Fibroblast of gingiva (primary cell): Measurements from ENCODE around the gene SV2B.
A peak's percentile ranks its signal among the peaks of the same experiment; 100 is the strongest.

ENCODE experiments used
- DNase-seq: peaks from one replicate; pipeline ENCODE4 v3.0.0-alpha.2; 2011; ENCODE audit warnings: low read depth

The SV2B gene

DNA sequence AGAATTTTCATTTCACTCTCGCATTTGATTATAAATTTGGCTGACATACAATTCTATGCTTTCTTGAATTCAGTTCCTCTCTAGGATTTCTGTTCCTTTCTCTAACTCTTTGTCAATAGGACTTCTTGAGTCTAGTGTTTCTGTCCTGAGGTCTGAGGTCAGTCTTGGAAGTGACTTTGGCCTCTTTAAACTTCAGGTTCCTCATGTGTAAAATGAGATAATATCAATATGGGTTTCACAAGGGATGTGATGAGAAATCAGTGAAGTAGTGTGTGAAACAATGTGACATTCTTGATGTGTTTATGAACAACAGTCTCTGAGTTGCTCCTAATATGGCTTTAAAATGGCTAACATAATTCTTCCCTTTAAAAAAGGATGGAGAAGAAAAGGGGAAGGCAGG, 92.2 kb downstream of the SV2B start:
- no peak for DNase-seq

DNA sequence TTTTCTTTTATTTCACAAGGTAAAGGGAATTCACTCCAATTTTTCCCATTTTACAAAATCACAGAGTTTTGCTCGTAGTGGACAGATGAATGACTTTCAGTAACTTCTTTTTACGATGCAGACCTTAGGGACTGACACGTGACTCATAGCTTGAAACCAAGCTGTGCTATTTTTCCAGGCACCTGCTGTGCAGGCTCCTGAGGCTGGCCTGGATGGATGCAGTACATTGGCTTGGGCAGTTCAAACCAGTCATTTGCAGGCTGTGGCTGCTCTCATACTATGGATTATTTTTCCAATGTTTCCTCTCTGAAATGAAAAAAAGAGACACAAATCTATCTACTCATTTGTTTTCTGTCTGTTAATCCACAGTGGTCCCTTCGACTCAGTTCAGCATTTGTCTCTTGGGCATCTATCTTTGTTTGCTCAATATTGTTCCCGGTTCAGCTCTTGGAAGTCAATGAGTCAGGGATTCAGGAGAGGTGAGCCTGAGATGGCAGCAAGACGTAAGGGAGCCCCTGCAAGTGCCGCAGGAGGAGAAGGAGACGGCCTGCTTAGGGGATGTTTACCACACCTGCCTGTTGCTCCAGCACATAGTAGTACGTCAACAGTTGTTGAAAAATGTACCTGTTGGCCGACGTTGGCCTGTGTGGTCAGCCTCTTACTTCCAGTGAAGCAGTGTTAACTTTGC, 92.8 kb downstream of the SV2B start:
- no peak for DNase-seq

DNA sequence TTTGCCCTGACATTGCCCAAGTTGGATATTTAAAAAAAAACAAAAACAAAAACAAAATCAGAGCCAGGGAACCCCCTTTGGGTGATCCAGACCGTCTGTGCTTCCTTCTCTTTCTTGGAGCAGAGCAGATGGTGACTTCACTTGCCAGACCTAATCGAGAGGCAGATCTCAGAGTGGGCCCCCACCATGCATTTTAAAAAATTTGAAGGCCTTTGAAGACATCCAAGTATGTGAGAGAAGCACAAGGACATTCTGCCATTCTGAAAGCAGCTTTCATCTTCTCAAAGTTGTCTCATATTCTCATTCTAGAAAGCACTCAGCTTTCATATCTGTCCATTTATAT, 93.3 kb downstream of the SV2B start:
- DNase-seq, result no peak

DNA sequence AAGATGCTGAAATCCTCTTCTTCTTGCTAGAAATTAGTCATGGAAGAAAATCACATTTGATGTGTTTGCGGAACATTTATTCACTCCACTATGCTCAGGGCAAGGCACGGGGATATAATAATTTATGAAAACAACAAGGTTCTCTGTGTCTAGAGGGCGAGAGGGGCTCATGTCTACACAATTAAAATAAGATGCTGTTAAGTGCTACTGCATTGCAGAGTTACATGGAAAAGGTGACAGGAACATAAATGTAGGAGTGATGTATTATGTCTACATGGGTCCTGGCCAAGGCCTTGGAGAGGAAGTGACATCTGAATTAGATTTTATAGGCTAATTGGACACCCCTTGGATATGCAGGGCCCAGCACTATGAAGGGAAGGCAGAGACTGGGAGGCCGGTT, 96.1 kb downstream of the SV2B start:
- DNase-seq, result no peak

DNA sequence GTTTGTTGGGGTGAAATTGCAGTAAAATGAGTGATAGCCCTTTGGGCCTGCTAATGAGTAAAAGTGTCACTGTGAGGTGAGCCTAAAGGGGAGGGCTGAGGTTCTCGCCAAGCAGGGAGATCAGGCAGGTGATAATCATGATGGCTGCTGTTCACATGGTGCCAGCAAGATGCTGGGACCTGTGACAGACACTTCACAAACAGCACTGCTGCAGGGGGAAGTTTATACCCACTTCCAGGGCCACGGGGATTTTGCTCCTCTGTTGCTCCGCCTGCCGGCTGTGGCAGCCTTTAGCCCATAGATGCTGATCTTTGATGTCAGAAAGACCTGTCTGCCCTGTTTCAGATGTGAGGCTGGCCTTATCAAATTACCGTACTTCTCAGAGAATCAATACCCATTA, 96.7 kb downstream of the SV2B start:
- no peak for DNase-seq

DNA sequence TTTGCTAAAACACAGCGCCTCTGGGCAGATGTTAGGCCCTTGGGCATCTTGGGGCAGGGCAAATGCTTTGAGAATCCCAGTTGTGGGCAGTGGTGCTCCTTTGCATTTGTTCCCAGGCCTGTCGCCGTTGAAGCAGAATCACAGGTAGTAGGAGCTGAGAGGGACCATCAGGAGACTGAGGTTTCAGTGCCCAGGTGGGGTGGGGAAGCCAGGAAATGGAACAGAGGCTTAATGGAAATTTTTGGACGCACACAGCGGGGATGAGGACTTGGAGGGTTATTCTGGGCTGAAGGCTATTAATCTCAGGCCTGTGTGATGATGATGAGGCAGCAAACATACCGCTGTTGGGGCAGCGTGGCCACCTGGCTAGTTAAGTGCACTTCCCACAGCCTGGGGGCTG, 99.5 kb downstream of the SV2B start:
- DNase-seq, result no peak

DNA sequence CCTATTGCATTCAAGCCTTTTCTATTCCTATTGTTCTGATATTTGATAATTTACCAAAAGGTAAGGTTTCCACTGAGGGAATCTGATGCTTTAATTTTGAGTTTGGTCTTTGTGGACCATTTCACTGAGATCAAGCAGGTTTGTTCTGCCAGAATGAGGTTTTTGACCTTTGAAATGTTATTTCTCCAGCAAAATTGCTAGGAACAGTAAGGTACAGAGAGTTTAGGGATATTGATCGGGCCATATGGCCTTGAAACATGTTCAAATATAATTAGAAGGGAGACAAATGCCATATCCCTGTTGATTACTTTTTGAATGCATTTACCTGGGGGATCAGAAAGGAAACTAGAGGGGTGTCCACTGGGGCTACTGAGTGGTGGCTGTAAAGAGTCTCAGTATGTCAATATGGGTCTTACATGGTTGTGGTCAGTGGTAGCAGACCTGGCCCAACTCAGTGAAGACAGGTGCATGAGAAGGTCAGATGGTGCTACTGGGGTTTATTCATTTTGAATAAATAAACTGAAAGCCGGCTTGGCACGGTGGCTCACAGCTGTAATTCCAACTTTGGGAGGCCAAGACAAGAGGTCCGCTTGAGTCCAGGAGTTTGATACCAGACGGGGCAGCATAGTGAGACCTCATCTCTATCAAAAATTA, 100.2 kb downstream of the SV2B start:
- no peak for DNase-seq

DNA sequence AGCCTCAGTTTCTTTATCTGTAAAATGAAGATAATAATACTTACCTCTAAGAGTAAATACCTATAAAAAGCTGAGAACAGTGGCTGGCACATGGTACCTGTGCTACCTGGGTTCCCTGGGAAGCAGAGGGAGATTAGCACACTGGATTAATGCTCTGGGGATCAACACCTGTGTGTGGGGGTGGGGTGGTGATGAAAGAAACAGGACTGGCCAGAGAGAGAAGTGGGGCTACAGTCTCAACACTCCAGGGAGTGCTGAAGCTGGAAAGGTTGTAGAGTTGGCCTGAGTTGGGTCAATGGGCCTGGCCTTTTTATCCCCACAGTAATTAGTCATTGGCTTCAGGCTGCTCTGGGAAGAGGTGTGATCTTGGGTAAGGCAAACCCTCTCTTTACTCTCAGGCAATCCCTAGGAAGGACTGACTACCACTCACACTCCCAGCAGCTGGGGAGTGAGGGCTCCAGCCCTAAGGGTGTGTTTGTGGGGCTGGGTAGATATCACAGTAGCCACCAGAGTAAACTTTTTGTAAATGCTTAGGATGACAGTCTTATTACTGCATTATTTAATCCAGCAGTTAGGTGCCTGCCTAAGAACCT, 102.5 kb downstream of the SV2B start:
- DNase-seq, result no peak

DNA sequence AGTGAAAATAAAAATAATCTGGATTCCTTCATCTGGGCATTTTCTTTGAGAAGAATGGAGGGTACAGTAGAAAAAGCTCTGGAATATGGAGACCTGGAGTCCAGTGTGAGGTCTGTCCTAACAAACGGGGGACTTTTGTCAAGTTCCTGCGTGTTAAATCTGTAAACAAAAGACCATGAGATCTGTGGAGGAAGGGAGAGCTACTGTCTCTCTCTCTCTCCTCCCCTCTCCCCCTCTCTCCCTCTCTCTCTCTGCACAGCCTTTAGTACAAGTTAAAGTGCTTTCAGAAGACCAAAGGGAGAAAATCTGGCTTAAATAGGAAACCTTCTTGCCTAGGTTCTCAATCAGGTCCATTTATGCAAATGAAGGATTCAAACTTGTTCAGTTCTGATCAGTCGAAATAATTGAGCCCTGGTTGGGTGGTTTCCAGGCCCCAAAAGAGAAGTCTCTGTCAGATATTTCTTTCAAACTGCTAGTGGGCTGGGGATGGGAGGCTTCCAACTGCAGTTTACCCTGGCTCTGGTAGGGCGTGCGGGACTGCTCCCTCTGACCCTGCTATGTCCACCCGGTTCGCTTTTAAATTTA, 103.7 kb downstream of the SV2B start:
- no peak for DNase-seq

DNA sequence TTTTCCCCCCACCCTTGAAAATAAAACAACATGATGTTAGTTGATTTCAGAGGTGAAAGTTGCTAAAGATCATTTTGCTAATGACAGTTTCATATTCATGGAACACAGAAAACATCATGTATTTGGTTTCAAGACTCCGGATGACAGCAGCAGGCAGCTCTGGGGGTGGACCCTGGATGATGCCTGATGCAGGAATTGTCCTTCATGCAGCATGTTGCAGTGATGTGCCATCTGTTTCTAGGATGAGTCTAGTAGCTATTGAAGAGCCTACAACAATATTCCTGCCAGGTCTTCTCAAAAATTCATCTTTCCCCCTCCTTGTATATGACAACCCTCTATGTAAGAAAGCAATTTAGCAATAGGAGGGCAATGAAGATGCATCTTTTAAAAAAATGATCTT, 108.3 kb downstream of the SV2B start:
- no peak for DNase-seq

DNA sequence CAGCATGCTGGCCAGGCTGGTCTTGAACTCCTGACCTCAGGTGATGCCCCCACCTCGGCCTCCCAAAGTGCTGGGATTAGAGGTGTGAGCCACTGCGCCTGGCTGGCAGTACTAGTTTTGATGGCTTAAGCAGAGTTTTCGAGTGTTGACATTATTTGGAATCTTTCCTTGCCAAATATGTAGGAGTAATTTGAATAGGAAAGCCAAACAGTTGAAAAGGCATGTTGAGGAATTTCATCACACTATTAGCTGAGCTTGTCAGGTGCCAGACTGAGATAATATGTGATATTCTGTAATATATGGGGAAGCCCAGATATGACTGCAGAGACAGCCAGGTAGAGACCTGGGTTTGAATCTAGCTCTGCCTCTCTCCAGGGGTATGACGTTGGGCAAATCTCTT, 109.3 kb downstream of the SV2B start:
- no peak for DNase-seq

DNA sequence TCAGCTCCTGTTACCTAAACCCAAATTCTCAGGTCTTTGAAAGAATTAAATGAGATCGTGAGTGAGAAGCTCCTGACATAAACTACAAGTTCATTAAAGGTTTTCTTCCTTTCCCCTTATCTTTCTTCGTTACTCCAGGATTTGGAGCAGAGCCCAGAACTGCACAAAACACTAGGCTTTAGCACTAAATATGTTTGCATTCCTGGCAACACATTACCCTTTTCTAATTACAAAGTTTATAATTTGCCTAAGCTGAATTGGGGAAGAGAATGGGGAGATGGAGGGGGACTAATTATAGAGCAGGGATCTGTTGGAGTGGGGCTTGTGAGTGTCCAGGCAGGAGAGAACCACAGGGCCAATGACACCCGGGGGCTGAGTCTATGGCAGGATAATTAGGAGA, 109.7 kb downstream of the SV2B start:
- DNase-seq, result no peak

DNA sequence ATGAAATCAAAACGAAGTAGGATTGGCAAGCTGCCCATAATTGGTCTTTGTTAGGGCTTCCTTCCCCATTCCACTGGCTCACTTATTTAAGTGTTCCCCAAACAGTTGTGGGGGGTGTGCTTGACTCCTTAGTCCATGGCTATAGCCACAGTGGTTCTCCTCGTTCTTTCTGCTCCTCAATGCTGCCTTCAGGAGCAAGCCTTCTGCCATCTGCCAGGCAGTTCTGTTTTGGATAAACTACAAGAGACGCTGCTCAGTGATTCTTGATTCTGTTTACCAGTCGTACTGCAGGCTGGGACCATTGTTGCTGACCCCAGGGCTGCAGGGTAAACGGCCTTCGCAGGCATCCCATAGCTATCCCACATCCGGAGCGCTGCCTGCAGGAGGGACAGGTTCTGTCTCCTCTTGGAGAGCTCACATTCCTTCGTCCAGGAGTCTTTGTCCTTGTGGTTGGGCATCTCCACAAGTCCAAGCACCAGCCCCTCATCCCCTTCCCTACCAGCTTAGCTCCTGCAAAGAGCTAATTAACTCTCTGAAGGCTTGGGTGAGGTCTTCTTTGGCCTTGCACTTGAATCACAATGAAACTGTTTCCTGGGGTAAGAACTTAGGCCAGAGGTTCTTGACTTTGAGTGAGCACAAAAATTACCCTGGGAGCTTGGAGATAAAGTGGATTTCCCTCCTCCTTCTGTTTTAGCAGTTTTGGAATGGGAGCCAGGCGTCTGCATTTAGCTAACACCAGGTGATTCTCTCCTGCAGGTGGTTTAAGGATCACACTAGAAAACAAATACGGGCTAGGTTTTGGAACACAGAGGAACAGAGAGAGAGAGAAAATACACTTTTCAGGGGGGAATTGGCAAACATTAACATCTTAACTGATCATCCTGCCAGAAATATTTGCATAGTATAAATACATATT, 114.9 kb downstream of the SV2B start:
- no peak for DNase-seq

DNA sequence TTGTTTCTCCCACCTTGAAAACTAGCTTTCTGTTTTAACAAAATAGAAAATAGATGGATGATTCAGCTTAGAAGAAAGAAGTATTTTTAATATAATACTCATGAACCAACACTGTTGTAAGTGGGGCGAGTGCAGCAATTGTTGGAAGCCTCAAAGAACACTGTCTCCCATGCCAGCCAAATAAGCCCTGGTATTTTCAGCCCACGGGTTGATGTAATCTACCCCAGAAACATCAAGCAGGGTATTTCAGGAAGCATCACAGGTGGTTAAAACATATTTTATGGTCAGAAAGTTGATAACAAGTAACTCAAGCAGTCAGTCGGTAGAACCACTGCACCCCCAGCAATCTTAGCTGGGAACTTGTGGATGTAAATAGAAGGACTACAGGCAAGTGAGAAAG, 115.9 kb downstream of the SV2B start:
- no peak for DNase-seq

DNA sequence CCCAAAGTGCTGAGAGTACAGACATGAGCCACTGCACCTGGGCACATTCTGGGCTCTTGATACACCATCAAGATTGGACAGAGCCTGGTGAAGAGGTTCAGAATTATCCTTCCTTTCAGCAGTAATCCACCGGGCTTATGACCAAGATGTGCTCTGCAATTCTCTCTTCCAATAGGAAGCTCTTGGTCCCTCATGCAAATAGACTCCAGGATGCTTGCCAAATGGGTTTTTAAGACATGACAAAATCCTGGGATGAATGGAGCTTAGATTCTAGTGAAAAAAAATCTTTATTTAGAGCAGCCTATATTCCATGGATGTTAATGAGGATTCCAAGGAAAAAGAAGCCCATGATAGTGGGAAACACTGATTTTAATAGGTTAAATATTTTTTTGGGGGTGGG, 119.1 kb downstream of the SV2B start:
- no peak for DNase-seq

DNA sequence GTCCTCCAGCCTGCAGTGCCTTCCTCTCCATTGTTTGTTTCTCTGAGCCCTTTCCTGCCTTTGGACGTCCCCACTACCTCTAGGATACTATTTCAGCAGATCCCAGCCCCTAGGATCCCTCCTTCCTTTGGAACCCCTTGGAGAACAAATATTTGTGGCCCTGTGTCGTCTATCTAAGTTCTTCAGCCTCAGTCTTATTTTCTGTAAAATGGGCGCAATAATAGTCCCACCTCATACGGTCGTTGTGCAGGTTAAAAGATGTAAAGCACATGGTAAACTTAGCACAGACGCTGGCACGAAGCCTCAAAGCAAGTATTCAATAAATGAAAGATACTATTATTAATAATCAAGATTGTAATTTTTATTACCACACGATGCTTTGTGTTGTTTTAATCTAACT, 122.0 kb downstream of the SV2B start:
- DNase-seq, result no peak

DNA sequence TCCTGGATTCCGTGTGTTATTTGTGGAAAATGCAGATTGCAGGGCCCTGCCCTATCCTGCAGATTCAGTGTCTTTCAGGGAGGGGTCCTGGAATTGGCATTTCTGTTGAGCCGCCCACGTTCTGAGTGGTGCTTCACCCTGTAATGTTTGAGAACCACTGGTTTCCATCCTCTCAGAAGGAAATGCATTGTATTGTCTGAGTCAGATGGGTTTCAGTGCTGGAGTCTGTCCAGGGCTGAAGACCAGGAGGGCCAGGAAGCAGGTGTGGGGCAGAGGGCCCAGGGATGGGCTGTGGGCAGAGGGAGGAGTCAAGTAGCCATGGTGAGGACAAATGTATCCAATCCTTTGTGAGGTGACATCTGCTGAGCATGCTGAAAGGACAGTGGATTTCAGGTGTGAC, 123.8 kb downstream of the SV2B start:
- no peak for DNase-seq

DNA sequence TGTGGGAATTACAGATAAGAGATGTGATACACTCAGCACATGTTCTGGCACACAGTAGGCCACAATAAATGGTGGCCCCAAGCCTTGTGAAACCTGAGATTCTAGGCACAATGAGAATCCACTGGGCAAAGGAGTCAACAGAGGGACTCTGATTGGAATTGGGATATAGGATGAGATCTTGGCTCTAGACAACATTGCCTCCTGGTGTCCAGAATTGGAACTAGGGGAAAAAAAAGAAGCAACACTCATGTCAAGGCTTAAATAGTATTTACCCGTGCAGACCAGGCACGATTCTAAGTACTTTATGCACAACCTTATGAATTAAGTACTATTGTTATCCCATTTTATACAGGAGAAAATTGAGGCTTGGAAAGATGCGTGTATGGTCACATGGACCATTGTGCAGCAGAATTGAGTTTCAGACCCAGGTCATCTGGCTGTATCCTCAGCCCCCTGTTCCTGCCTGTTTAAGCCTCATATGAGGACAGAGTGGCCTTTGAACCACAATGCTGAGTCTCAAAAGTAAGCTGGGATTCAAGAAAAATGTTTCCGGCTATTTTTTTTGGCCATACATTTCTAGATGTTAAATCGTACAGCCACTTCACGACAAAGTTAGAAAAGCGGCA, 124.8 kb downstream of the SV2B start:
- DNase-seq, result peak; percentile 4

DNA sequence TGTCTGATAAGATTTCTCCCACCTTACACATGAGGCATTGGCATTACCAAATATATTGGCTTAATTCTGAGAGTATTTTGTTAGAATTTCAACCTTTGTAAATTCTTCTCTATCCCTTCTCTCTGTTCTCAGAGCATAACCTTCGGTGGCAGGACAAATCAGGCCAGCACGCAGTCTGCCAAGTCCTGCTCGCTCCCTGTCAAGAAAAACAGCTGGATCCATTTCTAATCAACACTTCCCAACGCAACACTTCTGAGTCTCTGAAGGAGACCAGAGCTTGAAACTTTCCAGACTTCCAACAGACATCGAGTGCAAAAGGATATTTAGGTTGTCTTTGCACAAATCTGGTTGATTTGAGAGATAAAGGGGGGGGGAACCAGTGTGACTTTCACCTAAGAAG, 125.7 kb downstream of the SV2B start:
- DNase-seq, result no peak

DNA sequence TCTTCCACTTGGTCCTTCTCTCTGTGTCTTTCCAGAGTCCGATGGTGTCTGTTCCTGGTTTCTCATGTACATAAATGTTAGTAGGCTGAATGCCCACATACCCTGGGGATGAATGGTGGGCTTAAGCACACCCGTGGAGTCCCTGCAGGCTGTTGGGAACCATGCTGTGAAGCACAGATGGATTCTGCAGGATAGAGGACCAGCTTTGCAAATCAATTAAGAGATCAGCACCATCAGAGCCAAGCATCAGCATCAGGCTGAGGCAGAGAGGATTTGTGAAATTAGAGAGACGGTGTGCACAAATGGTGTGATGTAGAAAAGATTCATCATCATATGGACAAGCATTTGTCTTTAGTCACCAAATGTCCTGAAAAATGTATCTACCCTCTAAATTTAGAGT, 127.1 kb downstream of the SV2B start:
- no peak for DNase-seq

DNA sequence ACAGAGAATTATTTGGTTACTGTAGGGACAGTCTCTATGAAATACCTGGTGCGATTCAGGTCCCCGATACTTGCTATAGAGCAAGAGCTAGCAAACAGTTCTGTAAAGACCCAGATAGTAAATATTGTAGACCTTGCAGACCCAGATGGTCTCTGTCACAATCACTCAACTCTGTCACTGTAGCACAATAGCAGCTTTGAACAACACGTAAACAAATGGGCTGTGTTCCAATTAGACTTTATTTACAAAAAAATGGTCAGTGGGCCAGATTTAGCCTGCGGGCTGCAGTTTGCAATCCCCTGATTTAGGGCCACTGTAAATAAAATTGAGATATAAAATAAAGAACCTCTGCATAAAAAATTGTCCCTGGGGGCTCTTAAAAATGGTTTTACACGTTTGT, 127.7 kb downstream of the SV2B start:
- DNase-seq, result no peak

DNA sequence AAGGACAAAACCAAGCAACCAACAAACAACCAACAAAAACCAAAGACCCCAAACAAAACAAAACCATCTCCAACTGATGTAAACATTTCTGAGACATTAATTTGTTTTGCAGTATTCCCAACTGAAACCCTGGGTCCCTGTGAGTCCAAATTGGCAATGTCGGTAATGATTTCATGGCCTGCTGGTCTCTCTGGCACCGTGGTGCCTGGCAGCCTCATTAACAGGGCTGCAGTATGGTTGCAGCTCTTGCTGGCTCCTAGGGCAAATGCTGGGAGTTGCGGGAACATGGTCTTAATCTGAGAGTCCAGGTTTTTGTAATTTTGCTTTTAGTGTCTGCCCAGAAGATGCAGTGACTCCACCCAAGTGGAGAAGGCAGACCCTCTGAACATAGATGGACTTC, 128.3 kb downstream of the SV2B start:
- no peak for DNase-seq
